Uterus (tissue), 2 donors: ENCODE measurements around the gene IFITM10.

Experiments used
- POLR2A ChIP-seq, 2 donors: fragments of 450-650 bp; IDR thresholded peaks; one replicate each; pipeline ENCODE4 v1.6.1; 2016; ENCODE audit warnings: antibody characterized with exemption in 2 of 2, mild to moderate bottlenecking in 1 of 2, moderate library complexity in 1 of 2
- TF ChIP-seq, protein P1 (sequence below), 4 experiments: fragments of 200-600 bp in 2 of 4; fragments of 450-650 bp in 2 of 4; sonication (generic) in 2 of 4; IDR thresholded peaks; one replicate each; pipeline ENCODE4 v1.5.1; 2016 to 2019; ENCODE audit warnings: antibody characterized with exemption in 4 of 4, mild to moderate bottlenecking in 2 of 4, moderate library complexity in 1 of 4

GRCh38 chr11:1770528-1770927 is 20.1 kb upstream of the IFITM10 start:
- TF ChIP-seq, protein P1, sequence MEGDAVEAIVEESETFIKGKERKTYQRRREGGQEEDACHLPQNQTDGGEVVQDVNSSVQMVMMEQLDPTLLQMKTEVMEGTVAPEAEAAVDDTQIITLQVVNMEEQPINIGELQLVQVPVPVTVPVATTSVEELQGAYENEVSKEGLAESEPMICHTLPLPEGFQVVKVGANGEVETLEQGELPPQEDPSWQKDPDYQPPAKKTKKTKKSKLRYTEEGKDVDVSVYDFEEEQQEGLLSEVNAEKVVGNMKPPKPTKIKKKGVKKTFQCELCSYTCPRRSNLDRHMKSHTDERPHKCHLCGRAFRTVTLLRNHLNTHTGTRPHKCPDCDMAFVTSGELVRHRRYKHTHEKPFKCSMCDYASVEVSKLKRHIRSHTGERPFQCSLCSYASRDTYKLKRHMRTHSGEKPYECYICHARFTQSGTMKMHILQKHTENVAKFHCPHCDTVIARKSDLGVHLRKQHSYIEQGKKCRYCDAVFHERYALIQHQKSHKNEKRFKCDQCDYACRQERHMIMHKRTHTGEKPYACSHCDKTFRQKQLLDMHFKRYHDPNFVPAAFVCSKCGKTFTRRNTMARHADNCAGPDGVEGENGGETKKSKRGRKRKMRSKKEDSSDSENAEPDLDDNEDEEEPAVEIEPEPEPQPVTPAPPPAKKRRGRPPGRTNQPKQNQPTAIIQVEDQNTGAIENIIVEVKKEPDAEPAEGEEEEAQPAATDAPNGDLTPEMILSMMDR (IDR thresholded peaks at IDR 0.05): no peak
- TF ChIP-seq POLR2A (IDR thresholded peaks at IDR 0.05): no peak
